ENCODE data around the gene SMAD6.

DNA sequence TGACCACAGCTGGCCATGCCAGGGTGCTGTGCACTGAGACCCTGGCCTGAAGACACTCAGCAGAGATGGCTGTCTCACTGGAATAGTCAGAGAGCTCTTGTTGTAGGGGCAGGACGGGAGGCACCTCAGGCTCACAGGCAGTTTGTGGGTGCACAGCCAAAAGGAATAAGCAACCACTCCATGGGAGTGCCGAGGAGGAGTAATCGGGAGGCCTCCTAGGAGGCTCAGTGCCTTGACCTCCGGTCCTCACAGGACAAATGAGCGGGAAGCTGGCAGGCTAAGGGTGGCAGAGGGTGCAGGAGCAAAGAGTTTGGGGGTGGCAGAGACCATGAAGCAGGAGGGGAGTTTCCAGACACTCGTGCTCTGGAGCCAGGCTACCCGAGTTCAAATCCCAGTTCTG is 81.7 kb downstream of the SMAD6 start:
- TF ChIP-seq, protein P1, sequence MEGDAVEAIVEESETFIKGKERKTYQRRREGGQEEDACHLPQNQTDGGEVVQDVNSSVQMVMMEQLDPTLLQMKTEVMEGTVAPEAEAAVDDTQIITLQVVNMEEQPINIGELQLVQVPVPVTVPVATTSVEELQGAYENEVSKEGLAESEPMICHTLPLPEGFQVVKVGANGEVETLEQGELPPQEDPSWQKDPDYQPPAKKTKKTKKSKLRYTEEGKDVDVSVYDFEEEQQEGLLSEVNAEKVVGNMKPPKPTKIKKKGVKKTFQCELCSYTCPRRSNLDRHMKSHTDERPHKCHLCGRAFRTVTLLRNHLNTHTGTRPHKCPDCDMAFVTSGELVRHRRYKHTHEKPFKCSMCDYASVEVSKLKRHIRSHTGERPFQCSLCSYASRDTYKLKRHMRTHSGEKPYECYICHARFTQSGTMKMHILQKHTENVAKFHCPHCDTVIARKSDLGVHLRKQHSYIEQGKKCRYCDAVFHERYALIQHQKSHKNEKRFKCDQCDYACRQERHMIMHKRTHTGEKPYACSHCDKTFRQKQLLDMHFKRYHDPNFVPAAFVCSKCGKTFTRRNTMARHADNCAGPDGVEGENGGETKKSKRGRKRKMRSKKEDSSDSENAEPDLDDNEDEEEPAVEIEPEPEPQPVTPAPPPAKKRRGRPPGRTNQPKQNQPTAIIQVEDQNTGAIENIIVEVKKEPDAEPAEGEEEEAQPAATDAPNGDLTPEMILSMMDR (IDR thresholded peaks at IDR 0.05; ENCODE audit: low read length) = no peak
- TF ChIP-seq EZH2phosphoT487 (IDR thresholded peaks at IDR 0.05; ENCODE audit: low read length) = no peak
- no peak for TF ChIP-seq EZH2 (optimal IDR thresholded peaks at IDR 0.05; ENCODE audit: low read depth, low read length)

All from MM.1S (cell line).